GM19438 (cell line): ENCODE measurements around the gene BMPR1A.
"Not testable (repeated sequence)": the region's sequence is repeated elsewhere in the genome, so short reads cannot be mapped to it uniquely, and the experiment has no call there.

Source experiments
- ATAC-seq: cut with Tn5 transposase; IDR thresholded peaks from one replicate; pipeline ENCODE4 v1.9.1; 2021; ENCODE audit warnings: low read depth; ENCODE audit not compliant: unreplicated experiment

The BMPR1A gene

DNA sequence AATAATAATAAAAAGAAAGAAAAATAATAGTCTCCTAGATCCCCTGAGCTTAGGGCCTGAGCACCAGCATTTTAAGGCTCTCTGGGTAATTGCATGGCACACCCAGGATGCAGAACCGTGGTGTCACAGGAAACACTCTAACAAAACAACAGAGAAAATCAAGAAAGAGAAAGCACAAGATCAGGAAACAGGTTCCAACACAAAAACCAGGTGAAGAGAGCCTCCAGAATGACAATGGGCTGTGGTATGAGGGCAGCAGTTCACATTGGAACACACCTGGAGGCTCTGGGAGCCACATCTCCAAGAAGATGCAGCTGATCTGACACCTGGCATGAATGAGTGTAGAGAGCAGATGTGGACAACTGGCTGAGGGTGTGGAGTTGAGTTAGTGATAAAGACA lies 193.9 kb downstream of the BMPR1A start:
- ATAC-seq = no peak

DNA sequence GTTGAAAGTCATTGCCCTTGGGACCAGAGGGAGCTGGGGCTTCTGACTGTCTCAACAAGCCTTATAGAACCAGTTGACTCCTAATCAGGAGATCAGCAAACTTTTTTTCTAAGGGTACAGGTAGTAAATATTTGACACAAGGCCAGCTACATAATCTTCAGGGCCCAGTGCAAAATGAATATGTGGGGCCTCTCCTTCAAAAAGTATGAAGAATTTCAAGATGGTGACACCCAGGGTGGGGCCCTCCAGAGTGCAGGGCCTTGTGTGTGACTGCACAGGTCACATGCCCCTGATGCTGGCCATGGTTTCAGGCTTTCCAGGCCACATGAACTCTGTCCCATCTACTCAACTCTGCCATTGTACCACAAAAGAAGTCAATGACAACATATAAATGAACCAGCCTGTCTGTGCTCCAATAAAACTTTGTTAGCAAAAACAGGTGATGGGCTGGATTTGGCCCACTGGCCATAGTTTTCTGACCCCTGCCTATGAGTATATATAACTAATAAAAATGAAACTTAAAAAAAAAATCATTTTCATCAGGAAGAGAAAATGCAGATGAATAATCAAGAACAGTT lies 194.9 kb downstream of the BMPR1A start:
- no peak for ATAC-seq

GRCh38 chr10:86952106-86952505 lies 195.7 kb downstream of the BMPR1A start:
- no peak for ATAC-seq

DNA sequence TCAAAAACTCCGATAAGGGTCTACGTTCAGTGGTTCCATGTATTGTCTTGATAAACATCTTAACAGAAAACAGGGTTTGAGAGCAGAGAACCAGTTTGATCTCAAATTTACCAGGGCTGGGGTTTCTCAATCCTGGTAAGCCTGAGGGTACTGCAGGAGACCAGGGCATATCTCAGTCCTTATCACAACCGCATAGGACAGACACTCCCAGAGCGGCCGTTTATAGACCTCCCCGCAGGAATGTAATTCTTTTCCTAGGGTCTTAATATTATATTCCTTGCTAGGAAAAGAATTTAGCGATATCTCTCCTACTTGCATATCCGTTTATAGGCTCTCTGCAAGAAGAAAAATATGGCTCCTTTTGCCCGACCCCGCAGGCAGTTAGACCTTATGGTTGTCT lies 196.3 kb downstream of the BMPR1A start:
- not testable (repeated sequence) for ATAC-seq

- no peak for ATAC-seq
Measured at GRCh38 chr10:86953747-86954680, 197.6 kb downstream of the BMPR1A start.

DNA sequence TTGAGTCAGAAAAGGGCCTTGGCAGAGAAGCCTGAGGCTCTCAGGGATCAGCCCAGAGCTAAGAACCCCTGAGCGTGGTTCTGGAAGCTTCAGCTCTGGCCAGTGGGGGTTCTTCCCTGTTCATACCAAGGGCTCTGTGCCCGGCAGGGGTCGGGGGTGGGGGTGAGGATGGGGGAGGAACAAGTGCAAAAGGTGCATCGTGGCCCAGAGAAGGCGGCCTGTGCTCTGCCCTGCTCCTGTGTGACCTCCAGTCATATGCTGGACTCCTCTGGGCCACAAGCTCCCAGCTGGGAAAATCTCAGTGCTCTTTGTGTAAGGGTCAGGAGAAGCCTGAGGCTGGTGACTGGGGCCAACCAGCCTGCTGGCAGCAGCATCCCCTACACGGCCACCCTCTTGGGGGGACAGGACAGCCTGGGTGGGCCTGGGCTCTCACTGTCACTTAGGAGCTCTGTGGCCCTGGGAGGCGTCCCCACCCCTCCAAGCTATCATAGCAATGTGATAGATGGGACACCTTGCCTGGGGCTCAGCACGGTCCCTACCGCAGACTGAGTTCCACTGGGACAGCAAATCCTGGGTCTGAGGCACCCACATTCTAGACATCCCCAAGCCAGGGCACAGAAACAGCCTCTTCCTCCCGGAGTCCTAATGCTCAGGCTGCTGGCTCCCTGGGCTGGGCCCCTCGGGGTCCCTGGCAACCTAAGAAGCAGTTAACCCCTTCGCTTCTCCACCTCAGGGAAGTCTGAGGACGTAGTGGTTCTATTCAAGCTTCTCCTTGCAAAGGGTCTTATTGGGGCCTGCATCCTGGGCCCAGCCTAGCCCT lies 198.5 kb downstream of the BMPR1A start:
- no peak for ATAC-seq

GRCh38 chr10:86955501-86956194 lies 199.2 kb downstream of the BMPR1A start:
- no peak for ATAC-seq

DNA sequence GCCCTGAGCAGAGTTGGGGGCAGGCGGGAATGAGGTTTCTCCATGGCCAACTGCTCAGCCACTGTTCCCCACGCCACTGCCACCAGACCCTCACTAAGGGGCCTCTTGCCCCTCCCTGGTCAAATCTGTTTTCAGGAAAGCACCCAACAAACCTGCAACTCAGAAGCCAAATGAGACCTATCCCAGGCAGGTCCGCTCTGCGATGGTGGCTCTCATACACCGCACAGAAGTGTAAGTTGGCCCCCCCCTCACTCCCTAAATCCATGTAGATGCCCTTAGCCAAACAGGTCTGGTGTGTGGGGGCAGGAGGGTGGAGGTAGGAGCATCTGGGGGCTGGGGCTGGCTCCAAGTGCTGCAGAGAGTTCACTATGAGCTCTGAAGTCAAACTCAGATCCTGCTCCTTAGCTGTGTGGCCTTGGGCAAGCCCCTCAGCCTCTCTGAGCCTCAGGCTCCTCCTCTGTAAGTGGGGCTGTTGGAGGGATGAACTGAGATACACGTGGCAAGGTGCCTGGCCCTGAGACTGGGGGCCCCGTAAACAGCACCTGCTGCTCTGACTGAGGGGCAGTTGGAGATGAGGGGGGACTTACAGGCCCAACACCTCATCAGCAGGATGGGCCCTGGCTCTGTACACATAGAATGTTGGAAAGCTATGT lies 199.9 kb downstream of the BMPR1A start:
- no peak for ATAC-seq

DNA sequence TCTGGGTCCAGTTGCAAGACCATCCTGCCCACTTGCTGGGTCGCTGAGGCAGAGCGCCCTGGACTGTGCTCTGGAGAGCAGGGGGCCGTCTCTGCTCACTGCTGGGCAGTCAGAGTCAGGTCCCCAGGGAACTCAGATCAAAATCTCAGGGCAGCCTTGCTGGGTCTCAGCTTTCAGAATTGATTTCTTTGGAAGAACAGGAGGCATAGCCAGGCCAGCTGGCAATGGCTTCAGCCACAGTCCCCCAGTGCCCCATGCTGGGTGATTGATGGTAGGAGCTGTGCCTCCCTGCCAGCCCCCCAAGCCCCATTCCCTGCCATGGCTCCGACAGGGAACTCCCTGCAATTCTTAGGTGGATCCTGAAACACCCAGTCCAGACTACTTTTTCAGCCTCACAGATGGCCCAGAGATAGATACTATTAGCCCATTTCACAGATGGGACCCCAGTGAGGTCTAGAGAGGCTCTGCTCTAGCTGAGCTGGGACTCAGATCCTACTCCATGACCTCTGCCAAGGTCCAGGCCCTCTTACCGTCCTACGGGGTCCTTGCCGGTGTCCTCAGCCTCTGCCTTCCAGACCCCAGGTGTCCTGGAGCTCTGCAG lies 200.5 kb downstream of the BMPR1A start:
- ATAC-seq = no peak

DNA sequence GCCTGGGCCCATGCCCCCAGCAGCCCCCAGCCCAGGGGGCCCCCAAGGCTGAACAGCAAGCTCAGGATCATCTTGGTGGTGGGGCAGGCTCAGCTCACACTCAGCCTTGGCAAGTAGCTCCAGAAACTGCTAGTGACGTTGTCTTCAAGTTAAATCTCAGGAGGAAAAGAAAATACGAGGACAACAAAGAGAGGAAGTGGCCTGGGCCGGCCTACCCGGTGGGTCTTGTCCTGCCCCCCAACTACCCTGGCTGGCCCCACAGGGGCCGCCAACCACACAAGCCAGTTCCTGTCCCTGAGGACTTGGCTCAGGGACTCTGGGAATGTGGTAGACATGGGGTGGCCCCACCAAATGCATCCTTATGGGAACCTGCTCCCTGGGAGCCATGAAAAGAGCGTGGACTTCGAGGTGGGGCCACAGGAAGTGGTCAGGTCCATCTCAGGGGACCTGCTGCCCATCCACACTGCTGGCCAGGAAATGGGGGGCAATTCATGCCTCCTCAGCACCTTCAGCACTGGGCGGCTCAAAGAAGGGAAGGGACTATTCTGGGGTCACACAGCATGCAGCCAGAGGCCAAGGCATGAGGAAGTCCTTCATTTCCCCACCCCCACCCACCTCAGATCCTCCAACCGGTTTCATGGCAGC lies 201.2 kb downstream of the BMPR1A start, which contains the start of gene MMRN2:
Gene MMRN2 (minus strand): TSS at position 145 of the 645 bp plus-strand sequence. CDS start 74 bp downstream, at position 71.
- ATAC-seq = no peak

DNA sequence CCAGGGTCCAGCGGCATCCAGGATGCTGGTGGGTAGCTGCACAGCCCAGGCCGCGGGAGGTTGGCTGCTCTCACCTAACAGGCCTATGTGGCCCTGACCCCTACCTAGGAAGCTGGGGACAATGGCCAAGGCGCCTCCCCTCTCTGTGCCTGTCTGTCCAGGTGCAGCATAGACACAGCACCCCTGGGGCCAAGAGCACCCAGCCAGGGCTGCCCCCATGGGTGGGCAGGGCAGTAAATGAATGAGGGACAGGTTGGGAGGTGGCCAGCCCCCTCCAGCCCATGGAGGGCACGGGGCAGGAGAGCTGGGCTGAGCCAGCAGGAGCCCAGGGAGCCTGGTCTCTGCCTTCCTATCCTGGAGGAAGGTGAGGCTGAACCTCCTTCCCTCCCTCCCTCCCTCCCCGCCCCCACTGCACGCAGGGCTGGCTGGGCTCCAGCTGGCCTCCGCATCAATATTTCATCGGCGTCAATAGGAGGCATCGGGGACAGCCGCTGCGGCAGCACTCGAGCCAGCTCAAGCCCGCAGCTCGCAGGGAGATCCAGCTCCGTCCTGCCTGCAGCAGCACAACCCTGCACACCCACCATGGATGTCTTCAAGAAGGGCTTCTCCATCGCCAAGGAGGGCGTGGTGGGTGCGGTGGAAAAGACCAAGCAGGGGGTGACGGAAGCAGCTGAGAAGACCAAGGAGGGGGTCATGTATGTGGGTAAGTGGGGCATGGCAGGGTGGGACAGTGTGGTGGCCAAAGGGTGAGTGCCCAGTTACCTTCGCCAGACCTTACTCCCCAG lies 201.9 kb downstream of the BMPR1A start, which contains the start of gene SNCG:
Gene SNCG (plus strand): TSS at position 484 of the 785 bp plus-strand sequence. CDS start 99 bp downstream, at position 583.
- ATAC-seq = no peak

DNA sequence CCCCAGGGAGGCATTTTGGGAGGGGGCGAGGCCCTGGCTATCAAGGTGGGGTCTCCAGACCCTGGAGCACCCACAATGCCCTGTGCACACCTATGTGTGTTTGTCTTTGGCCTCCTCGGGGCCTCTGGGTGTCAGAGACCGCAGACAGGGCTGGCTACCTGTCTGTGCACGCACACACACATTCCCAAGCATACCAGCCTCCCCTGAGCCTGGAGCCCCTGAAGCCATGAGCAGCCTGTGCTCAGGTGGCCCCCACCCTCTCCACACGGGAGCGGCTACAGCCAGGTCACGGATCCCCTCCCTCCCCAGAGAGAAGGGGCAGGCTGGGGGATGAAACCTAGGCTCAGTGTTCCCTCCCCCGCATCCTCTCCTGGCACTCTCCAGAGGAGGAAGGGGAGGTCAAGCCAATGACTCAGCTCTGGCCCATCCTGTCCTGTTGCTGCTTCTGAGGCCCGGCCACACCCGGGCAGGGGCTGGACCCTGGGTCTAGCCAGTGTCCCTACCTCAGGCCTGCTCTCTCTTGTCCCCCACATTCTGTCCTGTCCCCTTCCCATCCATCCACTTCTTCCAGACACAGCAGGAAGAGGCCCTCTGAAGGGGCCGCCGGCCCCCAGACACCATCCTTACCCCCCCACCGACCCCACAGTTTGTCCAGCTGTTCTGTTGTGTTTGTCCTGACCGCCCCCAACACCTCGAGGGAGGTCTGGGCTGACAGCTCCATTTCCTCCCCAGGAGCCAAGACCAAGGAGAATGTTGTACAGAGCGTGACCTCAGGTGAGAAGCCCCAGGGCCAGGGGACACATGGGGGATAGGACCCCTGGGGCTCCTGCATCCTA lies 202.7 kb downstream of the BMPR1A start:
- no peak for ATAC-seq

GRCh38 chr10:86959737-86960002 lies 203.3 kb downstream of the BMPR1A start:
- no peak for ATAC-seq

- ATAC-seq = peak; percentile 70
Measured at GRCh38 chr10:86960003-86960862, 203.8 kb downstream of the BMPR1A start.

DNA sequence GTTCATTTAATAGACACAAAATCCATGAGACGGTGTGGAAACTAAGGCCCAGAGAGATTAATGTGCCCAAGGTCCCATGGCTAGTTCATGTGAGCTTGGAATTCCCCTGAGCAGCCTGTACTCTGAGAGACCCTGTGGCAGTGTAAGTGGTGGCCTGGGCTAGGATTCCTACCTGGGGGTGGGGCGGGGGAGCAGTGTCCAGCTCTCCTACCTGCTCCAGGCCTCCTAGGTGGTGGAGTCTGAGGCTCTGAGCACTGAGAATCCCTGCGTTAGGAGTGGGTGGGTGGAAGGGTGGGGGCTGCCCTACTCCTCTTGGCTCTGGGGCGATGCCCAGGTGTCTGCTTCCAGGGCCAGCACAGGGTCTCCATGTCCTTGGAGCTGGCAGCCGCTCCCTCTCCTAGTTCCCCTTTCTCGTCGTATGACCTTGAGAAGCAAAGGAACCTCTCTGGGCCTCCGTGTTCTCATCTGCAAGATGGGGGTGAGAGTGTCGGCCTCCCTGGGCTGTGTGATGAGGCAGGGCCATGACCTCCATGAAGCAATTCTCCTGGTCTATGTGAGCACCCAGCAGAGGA lies 204.5 kb downstream of the BMPR1A start:
- no peak for ATAC-seq

DNA sequence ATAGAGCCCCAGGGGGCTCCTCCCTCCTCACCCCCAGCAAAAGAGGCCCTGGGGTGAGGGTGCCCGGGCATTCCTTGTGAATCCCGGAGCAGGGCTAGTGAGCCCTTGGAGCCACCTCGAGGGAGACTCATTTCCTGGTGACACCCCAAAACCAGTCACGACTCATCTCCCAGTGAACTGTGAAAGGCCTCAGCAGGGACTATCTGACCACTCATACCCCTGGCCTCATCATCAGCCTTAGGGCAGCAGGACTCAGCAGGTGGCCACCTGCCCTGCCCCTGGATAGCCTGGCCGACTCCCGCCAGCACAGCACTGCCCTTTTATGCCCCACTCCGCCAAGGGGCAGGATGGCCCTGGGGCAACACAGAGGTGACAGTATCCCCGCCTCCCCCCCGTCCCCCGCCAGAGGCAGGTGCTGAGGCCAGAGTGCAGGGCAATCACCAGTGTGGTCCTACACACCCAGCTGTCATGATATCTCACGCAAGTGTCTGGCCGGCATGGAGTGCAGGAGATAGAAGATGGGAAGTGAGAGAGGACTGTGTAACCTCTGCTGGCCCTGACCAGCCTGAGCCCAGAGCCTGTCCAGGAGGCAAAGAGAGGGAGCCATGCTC lies 205.2 kb downstream of the BMPR1A start:
- no peak for ATAC-seq
